LoVo (cell line): ENCODE measurements around the gene BLOC1S4.
"Not testable (repeated sequence)": the region's sequence is repeated elsewhere in the genome, so short reads cannot be mapped to it uniquely, and the experiment has no call there.

Experiments used
- DNase-seq: peaks from one replicate; pipeline ENCODE4 v3.0.0-alpha.2; 2016; ENCODE audit warnings: low spot score

Gene BLOC1S4

GRCh38 chr4:6718932-6719610 lies 3.1 kb downstream of the BLOC1S4 start:
- DNase-seq = no peak

- no peak for DNase-seq
These were observed 3.7 kb downstream of the BLOC1S4 start for GRCh38 chr4:6719611-6720179.

- peak; percentile 74 for DNase-seq
These were observed 4.3 kb downstream of the BLOC1S4 start for GRCh38 chr4:6720202-6720699.

GRCh38 chr4:6721121-6721520 lies 5.1 kb downstream of the BLOC1S4 start:
- DNase-seq = no peak

- no peak for DNase-seq
These were observed 6.9 kb downstream of the BLOC1S4 start for GRCh38 chr4:6722891-6723290.

- no peak for DNase-seq
These were observed 7.9 kb downstream of the BLOC1S4 start for GRCh38 chr4:6723851-6724250.

- DNase-seq = no peak
These were observed 8.6 kb downstream of the BLOC1S4 start for GRCh38 chr4:6724421-6725111.

- not testable (repeated sequence) for DNase-seq
These were observed 9.5 kb downstream of the BLOC1S4 start for GRCh38 chr4:6725427-6725961.

GRCh38 chr4:6727081-6727942 lies 11.3 kb downstream of the BLOC1S4 start:
- DNase-seq = no peak

GRCh38 chr4:6727943-6728250 lies 11.9 kb downstream of the BLOC1S4 start:
- no peak for DNase-seq

- DNase-seq = no peak
These were observed 12.5 kb downstream of the BLOC1S4 start for GRCh38 chr4:6728320-6729029.

GRCh38 chr4:6730603-6731317 lies 14.8 kb downstream of the BLOC1S4 start:
- DNase-seq = no peak

- no peak for DNase-seq
These were observed 15.3 kb downstream of the BLOC1S4 start for GRCh38 chr4:6731318-6731675.

GRCh38 chr4:6731780-6732179 lies 15.8 kb downstream of the BLOC1S4 start:
- no peak for DNase-seq

- peak; percentile 79 for DNase-seq
These were observed 16.7 kb downstream of the BLOC1S4 start for GRCh38 chr4:6732441-6733357.

GRCh38 chr4:6733358-6734164 lies 17.6 kb downstream of the BLOC1S4 start:
- no peak for DNase-seq

GRCh38 chr4:6734165-6734786 lies 18.3 kb downstream of the BLOC1S4 start:
- no peak for DNase-seq

- no peak for DNase-seq
These were observed 23.9 kb downstream of the BLOC1S4 start for GRCh38 chr4:6739920-6740319.

- DNase-seq = no peak
These were observed 24.4 kb downstream of the BLOC1S4 start for GRCh38 chr4:6740347-6740746.
